Measurements from ENCODE around the gene AVPR2.

Gene AVPR2

GRCh38 chrX:153953892-153954557 lies 49.6 kb downstream of the AVPR2 start:
- DNase-seq, result no peak

GRCh38 chrX:153954558-153955227 lies 50.2 kb downstream of the AVPR2 start:
- no peak for DNase-seq

- no peak for DNase-seq
Observed at GRCh38 chrX:153955228-153955732, 50.8 kb downstream of the AVPR2 start.

- no peak for DNase-seq
Observed at GRCh38 chrX:153956044-153956907, 51.8 kb downstream of the AVPR2 start.

All from MV-4-11 (cell line).